ENCODE results near the gene KLHL24. TPM values are rescaled to one million over a fixed set of nuclear protein-coding genes. Genes with fewer than 3 reads are reported as not detected.

Gene KLHL24, protein sequence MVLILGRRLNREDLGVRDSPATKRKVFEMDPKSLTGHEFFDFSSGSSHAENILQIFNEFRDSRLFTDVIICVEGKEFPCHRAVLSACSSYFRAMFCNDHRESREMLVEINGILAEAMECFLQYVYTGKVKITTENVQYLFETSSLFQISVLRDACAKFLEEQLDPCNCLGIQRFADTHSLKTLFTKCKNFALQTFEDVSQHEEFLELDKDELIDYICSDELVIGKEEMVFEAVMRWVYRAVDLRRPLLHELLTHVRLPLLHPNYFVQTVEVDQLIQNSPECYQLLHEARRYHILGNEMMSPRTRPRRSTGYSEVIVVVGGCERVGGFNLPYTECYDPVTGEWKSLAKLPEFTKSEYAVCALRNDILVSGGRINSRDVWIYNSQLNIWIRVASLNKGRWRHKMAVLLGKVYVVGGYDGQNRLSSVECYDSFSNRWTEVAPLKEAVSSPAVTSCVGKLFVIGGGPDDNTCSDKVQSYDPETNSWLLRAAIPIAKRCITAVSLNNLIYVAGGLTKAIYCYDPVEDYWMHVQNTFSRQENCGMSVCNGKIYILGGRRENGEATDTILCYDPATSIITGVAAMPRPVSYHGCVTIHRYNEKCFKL
- total RNA-seq: 11.9 and 13.9 TPM in 2 replicates

DNA sequence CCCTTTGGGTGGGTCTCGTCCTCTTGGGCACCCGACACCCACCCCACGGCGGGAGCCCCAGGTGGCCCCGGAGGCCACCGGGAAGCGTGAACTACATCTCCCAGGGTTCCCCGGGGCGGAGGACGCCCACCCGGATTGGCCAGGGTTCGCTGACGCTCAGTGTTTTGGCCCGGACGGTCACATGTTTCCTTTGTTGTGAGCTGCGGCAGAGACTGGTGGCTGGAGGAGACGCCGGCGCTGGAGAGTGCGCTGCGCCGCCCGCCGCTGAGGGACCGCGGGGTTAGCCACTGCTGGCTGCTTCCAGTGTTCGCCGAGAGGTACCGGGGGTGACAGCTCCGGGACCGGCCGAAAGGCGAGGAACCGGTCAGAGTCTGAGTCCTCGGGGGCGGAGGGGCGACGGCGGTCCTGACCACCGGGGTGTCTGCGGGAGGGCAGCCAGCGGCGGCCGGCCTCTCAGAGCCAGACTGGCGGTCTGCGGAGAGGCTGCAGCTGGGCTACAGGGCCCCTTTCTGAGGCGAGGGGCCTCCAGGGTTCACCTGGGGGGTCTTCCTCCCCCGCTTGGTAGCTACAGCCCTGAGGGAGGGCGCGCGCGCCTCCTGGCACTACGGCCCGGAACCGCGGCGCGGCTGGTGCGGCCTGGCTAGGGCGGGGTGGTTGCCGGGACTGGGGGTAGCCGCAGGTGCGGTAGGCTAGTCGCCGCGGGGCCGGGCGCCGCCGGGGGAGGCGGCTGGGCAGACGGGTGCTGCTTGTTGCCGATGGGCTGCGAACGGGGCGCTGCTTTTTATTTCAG, at the start of gene KLHL24:
TSS of gene KLHL24 (plus strand) at position 193 of the 790 bp plus-strand sequence. CDS start 14,734 bp downstream, outside the sequence.

DNA sequence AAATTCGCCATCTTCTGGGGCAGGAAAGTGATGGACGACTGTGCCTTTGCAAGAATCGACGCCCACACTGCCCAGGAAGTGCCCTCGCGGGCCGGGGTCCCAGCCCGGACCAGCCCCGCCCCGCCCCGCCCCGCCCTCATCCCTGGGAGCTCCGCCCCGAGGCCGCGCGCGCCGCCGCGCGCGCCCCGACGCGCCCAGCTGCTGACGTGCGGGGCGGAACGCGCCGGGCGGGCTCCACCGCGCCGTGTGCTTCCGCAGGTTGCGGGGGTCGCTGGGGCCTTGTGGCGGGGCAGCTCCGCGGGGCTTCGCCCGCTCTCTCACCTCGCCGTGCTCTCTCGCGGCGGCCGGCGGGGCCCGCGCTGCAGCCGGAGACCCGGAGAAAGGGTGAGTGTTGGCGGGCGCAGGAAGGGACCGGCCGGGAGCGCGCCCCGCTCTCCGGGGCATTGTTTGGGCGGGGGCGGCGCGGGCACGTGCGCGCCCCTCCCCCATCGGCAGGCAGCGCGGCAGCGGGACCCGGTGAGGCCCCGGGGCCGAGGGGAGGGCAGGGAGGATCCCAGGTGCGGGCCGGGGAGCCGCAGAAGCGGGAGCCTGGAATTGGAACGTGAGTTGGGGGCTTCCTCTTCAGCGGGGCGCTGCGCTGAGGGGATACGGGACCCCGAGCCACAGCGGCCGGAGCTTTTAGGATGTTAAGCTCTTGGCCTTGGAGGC, 62.3 kb downstream of the KLHL24 start, which contains the start of gene YEATS2:
TSS of gene YEATS2 (plus strand) at position 188 of the 708 bp plus-strand sequence. CDS start 17,366 bp downstream, outside the sequence.

Other genes with a start within 250 kb of the KLHL24 start
- 0.04 and 0.55 TPM in 2 replicates for gene MCF2L2, start 207.0 kb upstream of the KLHL24 start, total RNA-seq
- gene KLHL6, start 79.9 kb upstream of the KLHL24 start, total RNA-seq: 0.16 TPM in 1 of 2 replicates, not detected in the other
- 18.9 and 28.4 TPM in 2 replicates for gene YEATS2, start 62.2 kb downstream of the KLHL24 start, total RNA-seq
- gene MAP6D1, start 190.0 kb downstream of the KLHL24 start, total RNA-seq: 2.5 and 2.9 TPM in 2 replicates
- 39.3 and 54.7 TPM in 2 replicates for gene PARL, start 249.3 kb downstream of the KLHL24 start, total RNA-seq